ENCODE data around the gene PHACTR1.

DNA sequence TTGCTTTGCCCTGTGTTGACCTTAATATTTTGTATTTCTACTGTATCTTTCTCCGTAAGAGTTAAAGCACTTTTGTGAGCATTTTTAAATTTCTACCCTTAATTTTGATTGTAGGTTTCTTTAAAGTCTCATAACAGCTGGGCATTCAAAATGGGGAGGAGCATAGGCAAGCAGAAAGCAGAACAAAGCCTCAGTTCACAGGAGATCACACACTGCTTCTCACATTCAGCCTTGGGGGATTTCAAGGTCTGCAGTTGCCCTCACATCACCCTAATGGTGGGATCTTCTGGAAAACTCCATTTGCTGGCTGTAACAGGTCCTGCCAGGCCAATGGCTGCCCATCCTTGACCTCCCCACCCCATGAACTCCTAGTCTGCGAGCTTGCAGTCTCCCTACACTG lies 292.9 kb downstream of the PHACTR1 start:
- no peak for TF ChIP-seq CTCF (conservative IDR thresholded peaks at IDR 0.05 in 1 of 2, IDR thresholded peaks at IDR 0.05 in 1 of 2; ENCODE audit: extremely low read depth in 1 of 2, insufficient read depth in 1 of 2, low read depth in 1 of 2, low read length in 2 of 2)
- TF ChIP-seq EZH2 (IDR thresholded peaks at IDR 0.05; ENCODE audit: borderline replicate concordance, low read length): no peak
